H1 (cell line): ENCODE data around the gene FLNC. TPM values are rescaled to one million over a fixed set of nuclear protein-coding genes. Genes with fewer than 3 reads are reported as not detected.

Experiments used
- CTCF ChIA-PET: fragments of 300-600 bp; sonication (Branson Sonifier 250); formaldehyde crosslinking; loops from one replicate; lab custom pipeline; 2021; ENCODE audit not compliant: partially characterized antibody; lab: Charles Lee
- POLR2A ChIA-PET: fragments of 300-600 bp; sonication (Branson Sonifier 250); formaldehyde crosslinking; loops from one replicate; lab custom pipeline; 2021; ENCODE audit warnings: inconsistent platforms; ENCODE audit not compliant: partially characterized antibody; lab: Charles Lee
- DNase-seq, 2 experiments: peaks; one replicate each; pipeline versions ENCODE4 v3.0.0 to v3.0.0-alpha.2; 2010 to 2022; ENCODE audit warnings: low spot score in 2 of 2, low read depth in 1 of 2, mixed read lengths in 1 of 2
- FAIRE-seq: peaks from 2 replicates; lab custom pipeline; 2011; peaks lifted over from hg19 to GRCh38; lab: Jason Lieb, UNC
- H2AFZ ChIP-seq: 2 replicates; pipeline ENCODE4 v1.8.1; 2012; ENCODE audit warnings: low read length, inconsistent platforms
- H2AK5ac ChIP-seq: 2 replicates; pipeline ENCODE4 v1.6.1; 2013; ENCODE audit warnings: low read depth, low read length
- H2BK120ac ChIP-seq: replicated peaks from 2 replicates; pipeline ENCODE3; 2013; ENCODE audit warnings: low read depth, low read length, inconsistent platforms
- H2BK12ac ChIP-seq: 2 replicates; pipeline ENCODE4 v1.6.1; 2013; ENCODE audit warnings: low read depth, low read length
- H2BK15ac ChIP-seq: 2 replicates; pipeline ENCODE4 v1.6.1; 2013; ENCODE audit warnings: low read length
- H2BK20ac ChIP-seq: 2 replicates; pipeline ENCODE4 v1.6.1; 2013; ENCODE audit warnings: low read length
- H2BK5ac ChIP-seq: 2 replicates; pipeline ENCODE4 v1.6.1; 2013; ENCODE audit warnings: low read depth, low read length
- H3K14ac ChIP-seq: 2 replicates; pipeline ENCODE4 v1.6.1; 2013; ENCODE audit warnings: inconsistent platforms; ENCODE audit not compliant: insufficient read length
- H3K18ac ChIP-seq: 2 replicates; pipeline ENCODE4 v1.6.1; 2013; ENCODE audit warnings: low read length; ENCODE audit errors: extremely low read depth
- H3K23ac ChIP-seq: 2 replicates; pipeline ENCODE4 v1.6.1; 2013; ENCODE audit warnings: inconsistent platforms; ENCODE audit not compliant: insufficient read length
- H3K23me2 ChIP-seq: 2 replicates; pipeline ENCODE4 v1.6.1; 2013; ENCODE audit warnings: low read depth, low read length
- H3K27ac ChIP-seq: 2 replicates; pipeline ENCODE4 v1.6.1; 2011; ENCODE audit warnings: low read depth, low read length, inconsistent platforms
- H3K27me3 ChIP-seq, 4 experiments: replicated peaks in 1 of 4; 1 replicate in 1 of 4; 2 replicates in 3 of 4; pipeline versions ENCODE4 v1.6.1 to v1.8.1; 2011 to 2013; ENCODE audit warnings: low read length in 3 of 4, mild to moderate bottlenecking in 3 of 4, inconsistent platforms in 2 of 4, mixed read lengths in 2 of 4, moderate library complexity in 1 of 4; ENCODE audit not compliant: control insufficient read depth in 3 of 4, insufficient read depth in 3 of 4; ENCODE audit errors: extremely low read depth in 1 of 4
- H3K36me3 ChIP-seq, 4 experiments: 2 replicates each; pipeline versions ENCODE4 v1.6.1 to v1.8.1; 2011 to 2013; ENCODE audit warnings: mild to moderate bottlenecking in 4 of 4, low read length in 3 of 4, moderate library complexity in 2 of 4, control low read depth in 1 of 4, inconsistent platforms in 1 of 4; ENCODE audit not compliant: insufficient read depth in 4 of 4, control insufficient read depth in 2 of 4
- H3K4ac ChIP-seq: replicated peaks from 2 replicates; pipeline ENCODE3; 2013; ENCODE audit warnings: low read length, low read depth, mixed read lengths, inconsistent platforms; ENCODE audit not compliant: insufficient read length
- H3K4me1 ChIP-seq, 4 experiments: replicated peaks in 1 of 4; 1 replicate in 1 of 4; 2 replicates in 3 of 4; pipeline versions ENCODE4 v1.6.1 to v1.8.1; 2011 to 2013; ENCODE audit warnings: low read length in 3 of 4, inconsistent platforms in 2 of 4, mixed read lengths in 1 of 4; ENCODE audit not compliant: insufficient read depth in 4 of 4, control insufficient read depth in 3 of 4
- H3K4me2 ChIP-seq, 2 experiments: 2 replicates each; pipeline versions ENCODE4 v1.6.1 to v1.8.1; 2011 to 2013; ENCODE audit warnings: low read depth in 2 of 2, low read length in 2 of 2, control low read depth in 1 of 2, inconsistent platforms in 1 of 2, mild to moderate bottlenecking in 1 of 2; ENCODE audit not compliant: insufficient read depth in 1 of 2
- H3K4me3 ChIP-seq, 4 experiments: fragments of 200-600, 300-600 bp in 1 of 4; sonication (generic), shearing (Covaris generic), sonication (Bioruptor Twin) in 1 of 4; 2 replicates each; pipeline versions ENCODE4 v1.5.1 to v1.8.1; 2011 to 2016; ENCODE audit warnings: low read length in 4 of 4, low read depth in 3 of 4, control low read depth in 2 of 4, inconsistent platforms in 2 of 4, mild to moderate bottlenecking in 2 of 4, mixed read lengths in 1 of 4, moderate library complexity in 1 of 4; ENCODE audit not compliant: insufficient read depth in 2 of 4; ENCODE audit errors: extremely low read depth in 1 of 4
- H3K56ac ChIP-seq: replicated peaks from 2 replicates; pipeline ENCODE3; 2013; ENCODE audit warnings: low read depth, mild to moderate bottlenecking, mixed read lengths, low read length, inconsistent platforms; ENCODE audit not compliant: insufficient read length
- H3K79me1 ChIP-seq: 2 replicates; pipeline ENCODE4 v1.6.1; 2013; ENCODE audit warnings: low read depth, low read length, control low read depth
- H3K79me2 ChIP-seq, 2 experiments: 2 replicates each; pipeline versions ENCODE4 v1.6.1 to v1.8.1; 2012 to 2013; ENCODE audit warnings: low read length in 2 of 2, mild to moderate bottlenecking in 2 of 2, inconsistent platforms in 1 of 2; ENCODE audit not compliant: insufficient read depth in 2 of 2, control insufficient read depth in 1 of 2
- H3K9ac ChIP-seq, 4 experiments: replicated peaks in 1 of 4; 1 replicate in 1 of 4; 2 replicates in 3 of 4; pipeline versions ENCODE4 v1.6.1 to v1.8.1; 2011 to 2013; ENCODE audit warnings: low read depth in 3 of 4, low read length in 3 of 4, control low read depth in 2 of 4, mild to moderate bottlenecking in 2 of 4, moderate library complexity in 2 of 4, inconsistent platforms in 1 of 4; ENCODE audit errors: extremely low read depth in 1 of 4
- H3K9me3 ChIP-seq, 2 experiments: 2 replicates each; pipeline versions ENCODE4 v1.6.1 to v1.8.1; 2012 to 2013; ENCODE audit warnings: mild to moderate bottlenecking in 2 of 2, moderate library complexity in 2 of 2, control low read depth in 1 of 2, inconsistent platforms in 1 of 2, low read depth in 1 of 2, low read length in 1 of 2, mixed read lengths in 1 of 2; ENCODE audit not compliant: insufficient read depth in 2 of 2
- H4K20me1 ChIP-seq, 2 experiments: replicated peaks in 1 of 2; 2 replicates each; pipeline versions ENCODE3 to v1.8.1; 2011 to 2013; ENCODE audit warnings: inconsistent platforms in 2 of 2, low read length in 2 of 2, mild to moderate bottlenecking in 1 of 2; ENCODE audit not compliant: insufficient read depth in 2 of 2, control insufficient read depth in 1 of 2
- H4K5ac ChIP-seq: 2 replicates; pipeline ENCODE4 v1.6.1; 2013; ENCODE audit warnings: low read length, low read depth, mixed read lengths, inconsistent platforms; ENCODE audit not compliant: insufficient read length
- H4K8ac ChIP-seq: 2 replicates; pipeline ENCODE4 v1.8.0; 2013; ENCODE audit warnings: mild to moderate bottlenecking, moderate library complexity, low read length, inconsistent platforms; ENCODE audit not compliant: insufficient read depth; ENCODE audit errors: extremely low read depth
- H4K91ac ChIP-seq: replicated peaks from 2 replicates; pipeline ENCODE3; 2013; ENCODE audit warnings: low read length, mixed read lengths, inconsistent platforms; ENCODE audit not compliant: insufficient read length
- BCL11A ChIP-seq, 2 experiments: IDR thresholded peaks; one replicate each; pipeline ENCODE4 v1.6.1; 2011; ENCODE audit warnings: low read depth in 2 of 2, low read length in 2 of 2, mild to moderate bottlenecking in 2 of 2
- FOSL1 ChIP-seq: IDR thresholded peaks from 2 replicates; pipeline ENCODE4 v1.6.1; 2011; ENCODE audit warnings: mild to moderate bottlenecking, low read depth, low read length, moderate library complexity; ENCODE audit not compliant: insufficient read depth
- HDAC6 ChIP-seq: IDR thresholded peaks from one replicate; pipeline ENCODE4 v1.7.1; 2012; ENCODE audit warnings: low read depth, mild to moderate bottlenecking, inconsistent platforms, low read length, moderate library complexity
- NANOG ChIP-seq: IDR thresholded peaks from 2 replicates; pipeline ENCODE4 v1.6.1; 2011; ENCODE audit warnings: low read length, low read depth, mild to moderate bottlenecking, inconsistent platforms; ENCODE audit not compliant: insufficient read depth, poor library complexity, severe bottlenecking
- RXRA ChIP-seq: IDR thresholded peaks from 2 replicates; pipeline ENCODE4 v1.6.1; 2011; ENCODE audit warnings: low read depth, mild to moderate bottlenecking, low read length, moderate library complexity; ENCODE audit not compliant: insufficient read depth
- SIRT6 ChIP-seq: IDR thresholded peaks from one replicate; pipeline ENCODE4 v1.7.1; 2012; ENCODE audit warnings: low read length, inconsistent platforms
- WGBS, 2 experiments: shearing (Covaris generic) in 1 of 2; methylation state at CpG; one replicate each; pipeline versions ENCODE4 v1.1.6 to v1.1.7; 2013 to 2015; ENCODE audit warnings: low lambda C conversion rate in 2 of 2, mixed read lengths in 2 of 2, inconsistent platforms in 1 of 2, low coverage in 1 of 2, missing lambda C conversion rate in 1 of 2; ENCODE audit not compliant: insufficient replicate concordance in 2 of 2, insufficient coverage in 1 of 2, insufficient read length in 1 of 2; ENCODE audit errors: extremely low coverage in 1 of 2, missing lambda C conversion rate in 1 of 2; 5-methylcytosine and 5-hydroxymethylcytosine counted together
- polyA plus RNA-seq, 7 experiments: library from polyadenylated mRNA; depleted of rRNA in 3 of 7; stranded (reverse) in 5 of 7; unstranded in 2 of 7; fragments of >200 nt in 5 of 7; fragments of 200-250 nt in 2 of 7; gene quantifications; 1 replicate in 5 of 7; 2 replicates in 1 of 7; 4 replicates in 1 of 7; pipeline versions ENCODE4 v1.2.1 to v1.2.3, GENCODE V29; 2011 to 2013; ENCODE audit warnings: missing spikeins in 2 of 7, mixed read lengths in 2 of 7
- total RNA-seq: library from RNA; stranded (reverse); fragmentation: NEBNext Ultra II Directional; extraction: Animal tissue kit (Norgen Biotek cat#: 25700); gene quantifications from 2 replicates; pipeline ENCODE4 v1.2.1, GENCODE V29; 2021

FLNC gene
- total and polyA plus RNA-seq, 2 of the 8 experiments (the other 6 are each of a cell fraction or from before 2014, with no cell fraction given) = 1.9 to 10.7 TPM

- no peak overlapping the region for H2BK120ac ChIP-seq
- no peaks in the 10 kb centered on the region for H3K79me1 ChIP-seq
- no peak overlapping the region for H3K27ac ChIP-seq
- no peaks in the 10 kb centered on the region for H3K9me3 ChIP-seq
- H3K9ac ChIP-seq = no peak overlapping the region
- H3K4me2 ChIP-seq = peak overlapping the region; percentile 62 to 99
- no peak for FAIRE-seq
- peak overlapping the region; percentile 39; the same call in 1 of the 2 replicates for H2BK12ac ChIP-seq
- H4K8ac ChIP-seq = no peak overlapping the region
- H3K23me2 ChIP-seq = peaks cover 24% of the 10 kb centered on the region
- no peak overlapping the region for H3K4ac ChIP-seq
- H3K18ac ChIP-seq = no peak overlapping the region; the same call in 1 of the 2 replicates
- no peak overlapping the region for H2BK5ac ChIP-seq
- peak overlapping the region; percentile 93; the same call in 1 of the 2 replicates for H2BK20ac ChIP-seq
- H2BK15ac ChIP-seq = peak overlapping the region; percentile 81; the same call in 1 of the 2 replicates
- no peak overlapping the region for H4K5ac ChIP-seq
- POLR2A ChIA-PET = interaction anchor here (2.2 kb wide), 1 partner anchor 28 kb away, joined by 6 read pairs; no protein-coding TSS in a partner anchor
- WGBS, 2 experiments = 49% methylated on average over 11 of the region's 13 CpGs; no CpG with 5 or more reads in 1 of the 2 experiments
- TF ChIP-seq NANOG (no peak), FOSL1 (no peak), RXRA (no peak), SIRT6 (no peak), HDAC6 (no peak), BCL11A (IDR thresholded peaks at IDR 0.05; ENCODE audit: low read depth in 2 of 2, low read length in 2 of 2) (no peak)
- TF ChIP-seq, all 59 proteins: peak for 0
- H3K4me3 ChIP-seq = peak overlapping the region in 3 of 4 experiments; percentile 34 to 66 (median 63); a peak in 7 of 8 replicates
- H2AFZ ChIP-seq = no peak overlapping the region
- no peak overlapping the region for H2AK5ac ChIP-seq
- no peak overlapping the region for H3K14ac ChIP-seq
- H3K36me3 ChIP-seq = no peaks in the 10 kb centered on the region
- no peaks in the 10 kb centered on the region for H4K20me1 ChIP-seq
- no peaks in the 10 kb centered on the region for H3K79me2 ChIP-seq
- peaks cover 8 to 27% (median 27%) of the 10 kb centered on the region in 4 experiments; a peak in 6 of 7 replicates for H3K27me3 ChIP-seq
- H3K23ac ChIP-seq = no peak overlapping the region
- H4K91ac ChIP-seq = no peak overlapping the region
- no peak for DNase-seq
- CTCF ChIA-PET = interaction anchor here (0.7 to 3.2 kb wide), 7 partner anchors 11 to 370 kb away, joined by 3 to 12 read pairs (median 4); partner anchors contain the start of gene ATP6V1F
- no peak overlapping the region for H3K56ac ChIP-seq
- peaks cover 3 to 53% (median 30%) of the 10 kb centered on the region in 4 experiments for H3K4me1 ChIP-seq
Measured at GRCh38 chr7:128829391-128830166, 627 bp upstream of the FLNC start.
